Osteoblast (primary cell): ENCODE measurements around the gene RND3. TPM values are rescaled to one million over a fixed set of nuclear protein-coding genes. Genes with fewer than 3 reads are reported as not detected.

Experiments used
- DNase-seq: peaks from one replicate; pipeline ENCODE4 v3.0.0; 2011; ENCODE audit warnings: low spot score, mixed read lengths; ENCODE audit not compliant: insufficient read length; ENCODE audit errors: missing footprints
- H2AFZ ChIP-seq: 2 replicates; pipeline ENCODE4 v1.6.0; 2011; ENCODE audit warnings: mild to moderate bottlenecking, low read length
- H3K27ac ChIP-seq: 2 replicates; pipeline ENCODE4 v1.5.1; 2011; ENCODE audit warnings: mild to moderate bottlenecking, low read depth, low read length, moderate library complexity
- H3K27me3 ChIP-seq: 2 replicates; pipeline ENCODE4 v1.6.0; 2012; ENCODE audit warnings: mild to moderate bottlenecking, control low read depth, inconsistent platforms, low read length, moderate library complexity; ENCODE audit not compliant: insufficient read depth
- H3K36me3 ChIP-seq: 2 replicates; pipeline ENCODE4 v1.5.1; 2011; ENCODE audit warnings: mild to moderate bottlenecking, low read length, control low read depth, moderate library complexity; ENCODE audit not compliant: insufficient read depth
- H3K4me1 ChIP-seq: 2 replicates; pipeline ENCODE4 v1.5.1; 2011; ENCODE audit warnings: mild to moderate bottlenecking, low read length, control low read depth, moderate library complexity; ENCODE audit not compliant: insufficient read depth
- H3K4me2 ChIP-seq: 2 replicates; pipeline ENCODE4 v1.6.0; 2011; ENCODE audit warnings: mild to moderate bottlenecking, low read length; ENCODE audit not compliant: insufficient read depth
- H3K4me3 ChIP-seq: fragments of 200-600 bp; sonication (generic); 3 replicates; pipeline ENCODE4 v1.5.1; 2012; ENCODE audit warnings: mild to moderate bottlenecking, low read length, inconsistent platforms; ENCODE audit not compliant: insufficient read depth
- H3K79me2 ChIP-seq: 2 replicates; pipeline ENCODE4 v1.6.0; 2012; ENCODE audit warnings: mild to moderate bottlenecking, low read length, control low read depth, inconsistent platforms; ENCODE audit not compliant: insufficient read depth
- H3K9me3 ChIP-seq: 2 replicates; pipeline ENCODE4 v1.5.1; 2011; ENCODE audit warnings: low read depth, low read length, control low read depth
- H4K20me1 ChIP-seq: 2 replicates; pipeline ENCODE4 v1.6.0; 2012; ENCODE audit warnings: mild to moderate bottlenecking, low read length, control low read depth; ENCODE audit not compliant: insufficient read depth
- total RNA-seq: library from RNA; depleted of rRNA; stranded (reverse); fragments of >200 nt; gene quantifications from 2 replicates; pipeline ENCODE4 v1.2.3, GENCODE V29; 2012
- TF ChIP-seq, protein P1 (sequence below): IDR thresholded peaks from 2 replicates; pipeline ENCODE4 v1.5.1; 2011; ENCODE audit warnings: mild to moderate bottlenecking, low read depth, low read length, moderate library complexity; ENCODE audit errors: extremely low read depth

The RND3 gene
- total RNA-seq, 1 donor, result 241 TPM

DNA sequence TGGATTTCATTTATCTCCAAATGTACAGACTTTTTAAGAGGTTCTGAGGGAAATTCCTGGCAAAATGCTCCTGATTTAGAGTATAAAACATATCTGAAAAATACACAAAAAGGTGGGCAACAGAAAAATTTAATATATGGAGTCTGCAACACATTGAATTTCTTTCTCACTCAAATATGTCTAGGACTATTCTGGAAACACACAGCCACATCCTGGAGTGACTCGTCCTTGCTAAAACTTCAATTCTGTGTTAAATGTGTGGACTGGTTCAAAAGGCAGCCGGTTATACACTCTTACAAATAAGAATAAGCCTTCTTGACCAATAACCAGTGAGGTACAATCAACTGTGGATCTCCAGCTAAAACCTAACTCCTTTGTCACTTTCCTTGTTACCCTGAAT, 44.1 kb upstream of the RND3 start:
- no peaks in the 10 kb centered on the region for H3K36me3 ChIP-seq
- peak overlapping the region; percentile 30 for H2AFZ ChIP-seq
- no peak overlapping the region for H3K4me3 ChIP-seq
- no peaks in the 10 kb centered on the region for H4K20me1 ChIP-seq
- H3K79me2 ChIP-seq, result peaks cover 6% of the 10 kb centered on the region
- no peak overlapping the region for H3K4me2 ChIP-seq
- peak overlapping the region; percentile 78 for H3K27ac ChIP-seq
- DNase-seq, result no peak
- H3K4me1 ChIP-seq, result peaks cover 51% of the 10 kb centered on the region
- TF ChIP-seq, protein P1, sequence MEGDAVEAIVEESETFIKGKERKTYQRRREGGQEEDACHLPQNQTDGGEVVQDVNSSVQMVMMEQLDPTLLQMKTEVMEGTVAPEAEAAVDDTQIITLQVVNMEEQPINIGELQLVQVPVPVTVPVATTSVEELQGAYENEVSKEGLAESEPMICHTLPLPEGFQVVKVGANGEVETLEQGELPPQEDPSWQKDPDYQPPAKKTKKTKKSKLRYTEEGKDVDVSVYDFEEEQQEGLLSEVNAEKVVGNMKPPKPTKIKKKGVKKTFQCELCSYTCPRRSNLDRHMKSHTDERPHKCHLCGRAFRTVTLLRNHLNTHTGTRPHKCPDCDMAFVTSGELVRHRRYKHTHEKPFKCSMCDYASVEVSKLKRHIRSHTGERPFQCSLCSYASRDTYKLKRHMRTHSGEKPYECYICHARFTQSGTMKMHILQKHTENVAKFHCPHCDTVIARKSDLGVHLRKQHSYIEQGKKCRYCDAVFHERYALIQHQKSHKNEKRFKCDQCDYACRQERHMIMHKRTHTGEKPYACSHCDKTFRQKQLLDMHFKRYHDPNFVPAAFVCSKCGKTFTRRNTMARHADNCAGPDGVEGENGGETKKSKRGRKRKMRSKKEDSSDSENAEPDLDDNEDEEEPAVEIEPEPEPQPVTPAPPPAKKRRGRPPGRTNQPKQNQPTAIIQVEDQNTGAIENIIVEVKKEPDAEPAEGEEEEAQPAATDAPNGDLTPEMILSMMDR, result no peak
- no peaks in the 10 kb centered on the region for H3K27me3 ChIP-seq
- H3K9me3 ChIP-seq, result no peaks in the 10 kb centered on the region

DNA sequence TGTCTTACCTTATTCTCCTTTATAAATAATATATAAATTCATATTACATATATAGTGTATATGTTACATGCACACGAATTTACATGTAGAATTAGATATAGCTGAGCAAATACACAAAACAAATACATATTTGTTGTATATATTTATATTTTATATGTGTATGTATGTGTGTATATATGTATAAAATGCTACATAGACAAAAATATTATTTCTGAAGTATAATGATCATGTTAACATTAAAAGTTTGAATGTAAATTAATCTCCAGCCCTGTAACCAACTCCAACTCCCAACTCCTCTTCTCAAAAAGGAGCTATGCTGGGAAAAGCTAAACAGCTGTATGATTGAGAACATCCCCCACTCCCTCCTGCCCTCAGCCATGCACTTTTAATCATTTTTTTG, 42.7 kb upstream of the RND3 start:
- no peaks in the 10 kb centered on the region for H4K20me1 ChIP-seq
- no peak overlapping the region for H3K4me2 ChIP-seq
- peak overlapping the region; percentile 83 for H3K27ac ChIP-seq
- TF ChIP-seq, protein P1, result no peak
- H3K27me3 ChIP-seq, result no peaks in the 10 kb centered on the region
- no peak overlapping the region for H3K4me3 ChIP-seq
- no peaks in the 10 kb centered on the region for H3K9me3 ChIP-seq
- no peaks in the 10 kb centered on the region for H3K36me3 ChIP-seq
- H3K79me2 ChIP-seq, result peaks cover 8% of the 10 kb centered on the region
- peaks cover 57% of the 10 kb centered on the region for H3K4me1 ChIP-seq
- DNase-seq, result no peak
- no peak overlapping the region for H2AFZ ChIP-seq

DNA sequence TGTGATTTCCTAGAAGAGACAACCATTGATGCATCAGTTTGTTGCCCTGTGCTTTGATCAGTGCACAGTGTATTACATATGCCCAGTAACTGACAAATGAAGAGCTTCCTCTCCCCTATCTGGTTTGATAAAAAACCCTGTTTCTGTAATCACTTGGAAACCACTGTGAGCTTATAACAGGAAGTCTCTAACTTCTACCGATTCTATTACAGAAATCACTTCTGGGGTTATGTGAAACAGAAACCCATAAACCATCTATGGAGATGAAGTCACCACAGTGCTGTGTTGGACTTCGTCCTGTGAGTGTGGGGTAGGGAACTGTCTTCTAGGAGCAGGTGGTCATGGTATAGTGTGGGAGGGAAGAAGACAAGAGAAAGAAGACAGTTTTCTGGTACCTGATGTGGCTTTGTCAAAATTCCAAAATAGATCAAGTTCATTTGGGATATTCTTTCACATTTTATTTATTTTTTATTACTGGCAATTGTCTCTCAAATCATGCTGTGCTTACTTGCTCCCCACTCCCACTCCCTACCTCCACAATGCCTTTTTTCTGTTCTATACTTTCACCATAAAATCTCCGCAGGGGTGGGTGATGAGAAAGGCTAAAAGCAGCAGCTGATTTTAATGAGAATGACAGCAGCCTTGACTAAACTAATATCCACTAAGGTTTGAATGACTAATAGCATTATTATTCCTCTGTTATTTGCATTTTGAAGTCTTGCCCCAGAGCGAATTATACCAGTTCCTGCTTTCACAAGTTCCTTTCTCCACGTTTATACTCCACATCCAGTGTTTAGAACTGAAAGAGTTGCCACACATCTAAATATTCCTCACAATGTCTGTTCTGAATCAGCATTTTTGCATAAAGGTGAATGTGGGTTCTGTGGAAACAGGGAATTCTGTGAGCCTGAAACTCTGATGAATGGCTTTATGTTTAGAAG, 41.7 kb upstream of the RND3 start:
- H3K4me3 ChIP-seq, result peak overlapping the region; percentile 32
- peak overlapping the region; percentile 58 for H2AFZ ChIP-seq
- TF ChIP-seq, protein P1, result no peak

DNA sequence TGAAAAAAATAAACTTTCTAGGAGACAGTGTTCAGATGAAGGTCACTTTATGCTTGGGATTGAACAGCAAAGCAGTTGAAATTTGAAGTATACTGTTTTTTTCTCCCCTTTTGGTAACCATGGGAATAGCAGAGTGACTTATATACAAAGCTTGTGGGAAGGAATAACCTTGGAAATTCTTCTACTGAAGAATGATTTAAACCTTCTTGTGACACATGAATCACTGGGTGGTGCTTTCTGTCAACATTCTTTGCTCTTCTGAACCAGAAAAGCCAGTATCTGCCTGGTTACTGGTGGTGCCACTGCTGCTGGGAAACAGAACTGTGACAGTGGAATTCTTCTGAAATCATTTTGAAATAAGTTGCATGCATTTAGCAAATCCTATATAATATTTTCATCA, 39.4 kb upstream of the RND3 start:
- H3K4me1 ChIP-seq, result peaks cover 39% of the 10 kb centered on the region
- no peak overlapping the region for H2AFZ ChIP-seq
- H4K20me1 ChIP-seq, result no peaks in the 10 kb centered on the region
- no peaks in the 10 kb centered on the region for H3K9me3 ChIP-seq
- TF ChIP-seq, protein P1, result no peak
- peak; percentile 83 for DNase-seq
- no peak overlapping the region for H3K4me2 ChIP-seq
- no peaks in the 10 kb centered on the region for H3K27me3 ChIP-seq
- peak overlapping the region; percentile 95 for H3K27ac ChIP-seq
- peaks cover 2% of the 10 kb centered on the region for H3K79me2 ChIP-seq
- H3K36me3 ChIP-seq, result no peaks in the 10 kb centered on the region
- no peak overlapping the region for H3K4me3 ChIP-seq

More for the DNA sequence above, 41.7 kb upstream of the RND3 start:
- Histone ChIP-seq H3K36me3 (no peaks in the 10 kb centered on the region), H3K79me2 (peaks cover 8% of the 10 kb centered on the region), H3K27ac (peak overlapping the region; percentile 83), H3K9me3 (no peaks in the 10 kb centered on the region), H3K4me1 (peaks cover 57% of the 10 kb centered on the region), H4K20me1 (no peaks in the 10 kb centered on the region), H3K4me2 (peak overlapping the region; percentile 71), H3K27me3 (no peaks in the 10 kb centered on the region)
- peak; percentile 53 for DNase-seq
